Measurements from ENCODE around the gene RRAD.

DNA sequence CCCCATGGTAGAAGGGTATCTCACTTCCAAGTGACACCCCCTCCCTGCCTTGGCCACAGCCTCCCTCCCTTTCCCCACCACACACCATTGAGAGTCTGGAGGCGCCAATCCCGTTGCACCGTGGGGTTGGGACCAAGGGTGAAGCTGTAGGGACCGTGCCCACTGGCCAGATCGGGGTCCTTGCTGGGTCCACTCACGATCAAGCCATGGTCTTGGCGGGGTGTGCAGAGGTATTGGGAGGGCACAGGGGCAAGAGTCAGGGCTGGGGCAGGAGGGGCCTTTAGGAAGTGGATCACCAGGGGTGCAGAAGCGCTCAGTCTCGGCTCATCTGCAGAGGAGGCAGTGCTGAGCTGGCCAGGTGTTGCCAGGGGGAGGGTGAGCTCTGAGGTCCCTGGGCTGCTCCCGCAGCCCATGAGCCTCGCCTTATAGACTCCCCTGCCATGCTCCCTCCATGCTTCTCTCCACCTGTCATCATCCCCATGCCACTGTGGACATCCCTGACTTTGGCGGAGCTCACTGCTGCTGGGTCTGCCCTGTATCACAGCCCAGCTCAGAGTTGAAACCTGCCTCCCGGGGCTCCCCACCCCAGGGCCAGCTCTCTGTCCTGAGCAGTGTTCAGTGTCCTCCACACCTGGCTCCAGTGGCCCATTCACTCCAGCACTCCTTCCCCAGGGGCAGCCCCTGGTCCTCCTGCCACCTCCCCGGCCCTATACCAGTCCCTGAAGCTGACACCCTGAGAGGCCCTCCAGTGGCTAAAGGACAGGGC, 15.0 kb downstream of the RRAD start:
- TF ChIP-seq POLR2A (IDR thresholded peaks at IDR 0.05; ENCODE audit: low read length) (no peak), GATA1 (IDR thresholded peaks at IDR 0.05; ENCODE audit: low read depth, low read length) (no peak)

Measured in erythroblast (primary cell).